IPS DF 6.9 (cell line): ENCODE measurements around the gene IDS.
"Not testable (repeated sequence)": the region's sequence is repeated elsewhere in the genome, so short reads cannot be mapped to it uniquely, and the experiment has no call there.

ENCODE experiments used
- DNase-seq: peaks from one replicate; pipeline ENCODE4 v3.0.0-alpha.2; 2013; ENCODE audit warnings: low read depth, low spot score
- H3K27ac ChIP-seq: one replicate; pipeline ENCODE4 v1.5.1; 2013; ENCODE audit warnings: low read length, control low read depth
- H3K27me3 ChIP-seq: 2 replicates; pipeline ENCODE4 v1.6.1; 2013; ENCODE audit warnings: mild to moderate bottlenecking, low read length; ENCODE audit not compliant: control insufficient read depth, insufficient read depth
- H3K36me3 ChIP-seq: 2 replicates; pipeline ENCODE4 v1.6.1; 2013; ENCODE audit warnings: low read length; ENCODE audit not compliant: control insufficient read depth, insufficient read depth
- H3K4me1 ChIP-seq: 2 replicates; pipeline ENCODE4 v1.6.1; 2013; ENCODE audit warnings: low read length; ENCODE audit not compliant: control insufficient read depth, insufficient read depth
- H3K4me3 ChIP-seq: 2 replicates; pipeline ENCODE4 v1.5.1; 2013; ENCODE audit warnings: mild to moderate bottlenecking, low read length
- H3K9me3 ChIP-seq: 2 replicates; pipeline ENCODE4 v1.6.1; 2013; ENCODE audit warnings: low read length, inconsistent platforms; ENCODE audit not compliant: control insufficient read depth, insufficient read depth
- WGBS: extraction: QIAGEN DNeasy Blood & Tissue Kit; methylation state at CpG from one replicate; pipeline ENCODE4 v1.1.7; 2013; ENCODE audit warnings: mixed read lengths, missing lambda C conversion rate; ENCODE audit not compliant: insufficient read length, insufficient coverage; 5-methylcytosine and 5-hydroxymethylcytosine counted together

IDS gene

GRCh38 chrX:149513825-149514428 is 8.8 kb upstream of the IDS start:
- Histone ChIP-seq H3K4me3 (no peak overlapping the region), H3K27ac (no peak overlapping the region), H3K9me3 (no peaks in the 10 kb centered on the region), H3K27me3 (no peaks in the 10 kb centered on the region), H3K4me1 (no peaks in the 10 kb centered on the region), H3K36me3 (no peaks in the 10 kb centered on the region)
- WGBS: no CpG with 5 or more reads among the region's 9 CpGs
- no peak for DNase-seq

DNA sequence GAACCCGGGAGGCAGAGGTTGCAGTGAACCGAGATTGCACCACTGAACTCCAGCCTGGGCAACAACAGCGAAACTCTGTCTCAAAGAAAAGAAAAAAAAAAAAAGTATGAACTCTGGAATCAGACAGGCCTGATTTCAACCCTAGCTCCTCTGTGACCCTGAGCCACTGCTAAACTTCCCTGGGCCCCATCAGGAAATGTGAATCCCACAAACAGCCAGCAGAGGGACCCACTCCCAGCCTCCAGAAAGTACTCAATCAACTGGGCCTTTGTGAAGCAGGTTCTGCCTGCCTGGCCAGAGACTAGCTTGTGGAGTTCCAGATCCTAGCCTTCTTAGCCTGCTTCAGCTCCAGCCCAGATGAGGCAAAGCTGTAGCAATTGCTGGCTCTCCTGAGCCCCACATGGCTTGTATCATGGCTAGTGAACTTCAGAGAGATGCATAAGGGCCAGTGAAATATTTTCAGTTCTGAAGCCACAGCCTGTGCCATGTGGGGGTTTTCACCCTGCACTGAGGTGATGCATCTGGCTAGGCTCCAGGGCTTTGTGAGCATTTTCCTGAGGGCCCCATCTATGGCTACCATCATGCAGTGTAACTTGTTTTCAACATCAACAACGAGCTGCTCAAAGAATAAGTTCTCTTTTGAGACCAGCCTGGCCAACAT is 7.2 kb upstream of the IDS start:
- no CpG with 5 or more reads among the region's 4 CpGs for WGBS
- no peaks in the 10 kb centered on the region for H3K36me3 ChIP-seq
- no peak overlapping the region for H3K4me3 ChIP-seq
- H3K9me3 ChIP-seq: no peaks in the 10 kb centered on the region
- no peaks in the 10 kb centered on the region for H3K4me1 ChIP-seq
- no peaks in the 10 kb centered on the region for H3K27me3 ChIP-seq
- no peak for DNase-seq
- H3K27ac ChIP-seq: no peak overlapping the region

GRCh38 chrX:149511081-149511480 is 6.0 kb upstream of the IDS start:
- no CpG with 5 or more reads among the region's 5 CpGs for WGBS
- Histone ChIP-seq H3K4me3 (no peak overlapping the region), H3K36me3 (no peaks in the 10 kb centered on the region), H3K27me3 (no peaks in the 10 kb centered on the region), H3K27ac (no peak overlapping the region), H3K4me1 (no peaks in the 10 kb centered on the region), H3K9me3 (no peaks in the 10 kb centered on the region)
- DNase-seq: no peak

DNA sequence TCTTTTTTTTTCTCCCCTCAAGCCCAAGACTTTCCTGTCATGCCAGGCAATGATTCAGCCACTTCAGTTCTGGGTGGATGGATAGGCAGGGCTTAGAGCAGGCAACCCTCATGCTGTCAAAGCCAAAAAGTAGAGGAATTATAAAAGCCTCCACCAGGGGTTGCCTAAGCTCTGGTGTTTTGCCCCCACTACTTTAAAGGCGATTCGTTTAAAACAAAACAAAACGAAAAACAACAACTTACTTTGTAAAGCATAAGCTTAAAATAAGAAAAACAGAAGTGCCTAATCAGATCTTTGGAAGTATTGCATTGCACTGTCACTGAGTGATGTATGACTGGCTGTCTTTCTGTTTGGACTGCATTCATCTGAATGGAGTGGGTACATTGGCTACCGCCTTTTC is 5.3 kb upstream of the IDS start:
- Histone ChIP-seq H3K36me3 (no peaks in the 10 kb centered on the region), H3K9me3 (no peaks in the 10 kb centered on the region), H3K4me1 (no peaks in the 10 kb centered on the region; the same call in 1 of the 2 replicates), H3K27me3 (no peaks in the 10 kb centered on the region), H3K4me3 (no peak overlapping the region), H3K27ac (no peak overlapping the region)
- DNase-seq: no peak
- no CpG with 5 or more reads among the region's 4 CpGs for WGBS

GRCh38 chrX:149508467-149508866 is 3.4 kb upstream of the IDS start:
- no CpG with 5 or more reads among the region's 1 CpG for WGBS
- H3K27ac ChIP-seq: no peak overlapping the region
- no peak overlapping the region for H3K4me3 ChIP-seq
- no peaks in the 10 kb centered on the region for H3K36me3 ChIP-seq
- no peaks in the 10 kb centered on the region for H3K9me3 ChIP-seq
- H3K4me1 ChIP-seq: peaks cover 1% of the 10 kb centered on the region; the same call in 1 of the 2 replicates
- H3K27me3 ChIP-seq: no peaks in the 10 kb centered on the region
- no peak for DNase-seq

GRCh38 chrX:149506349-149506748 is 1.2 kb upstream of the IDS start:
- Histone ChIP-seq H3K27ac (no peak overlapping the region), H3K4me1 (peaks cover 1% of the 10 kb centered on the region; the same call in 1 of the 2 replicates), H3K27me3 (no peaks in the 10 kb centered on the region), H3K9me3 (no peaks in the 10 kb centered on the region), H3K36me3 (no peaks in the 10 kb centered on the region), H3K4me3 (no peak overlapping the region)
- no CpG with 5 or more reads among the region's 2 CpGs for WGBS
- no peak for DNase-seq

- no peaks in the 10 kb centered on the region for H3K9me3 ChIP-seq
- no peak overlapping the region for H3K27ac ChIP-seq
- WGBS: no CpG with 5 or more reads among the region's 9 CpGs
- no peak for DNase-seq
- H3K27me3 ChIP-seq: no peaks in the 10 kb centered on the region
- H3K4me1 ChIP-seq: peaks cover 1% of the 10 kb centered on the region; the same call in 1 of the 2 replicates
- no peak overlapping the region for H3K4me3 ChIP-seq
- no peaks in the 10 kb centered on the region for H3K36me3 ChIP-seq
Observed at GRCh38 chrX:149505671-149506070, 565 bp upstream of the IDS start.

DNA sequence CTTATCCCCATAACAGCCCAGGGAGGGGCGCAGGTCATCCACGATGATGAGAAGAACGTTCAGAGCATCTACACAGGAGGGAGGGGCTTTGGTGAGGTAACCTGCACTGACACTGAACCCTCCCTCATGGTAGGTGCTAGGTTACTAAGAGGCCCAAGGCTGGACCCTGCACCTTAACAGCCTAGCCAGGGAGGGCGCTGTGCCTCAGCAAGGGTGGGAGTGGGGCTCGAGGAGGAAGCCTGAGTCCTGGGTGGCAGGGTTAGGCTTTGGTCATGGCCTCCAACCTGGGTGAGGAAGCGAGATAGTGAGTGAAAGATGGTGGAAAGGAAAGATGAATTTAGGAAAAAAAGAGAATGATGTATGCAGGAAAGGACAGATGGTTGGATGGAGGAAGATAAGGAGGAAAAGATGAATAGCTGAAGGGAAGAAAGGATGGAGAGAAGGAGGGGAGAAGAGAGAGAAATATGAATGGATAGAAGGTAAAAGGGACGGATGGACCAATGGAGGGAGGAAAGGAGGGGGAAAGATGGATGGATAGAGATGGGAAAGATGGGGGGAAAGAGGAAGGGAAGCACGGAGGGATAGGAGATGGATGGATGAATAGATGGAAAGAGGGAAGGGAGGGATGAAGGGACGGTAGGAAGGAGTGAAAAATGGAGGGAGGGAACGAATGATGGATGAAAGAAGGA is 736 bp downstream of the IDS start:
- no peak for DNase-seq
- WGBS: 100% methylated on average over 4 of the region's 10 CpGs
- H3K36me3 ChIP-seq: no peaks in the 10 kb centered on the region

GRCh38 chrX:149503446-149503845 is 1.7 kb downstream of the IDS start:
- not testable (repeated sequence) for H3K36me3 ChIP-seq, DNase-seq, H3K4me1 ChIP-seq, H3K27ac ChIP-seq, H3K27me3 ChIP-seq, H3K4me3 ChIP-seq, H3K9me3 ChIP-seq
- no CpG with 5 or more reads among the region's 10 CpGs for WGBS

More for the DNA sequence above, 736 bp downstream of the IDS start:
- no peak overlapping the region for H3K27ac ChIP-seq
- peaks cover 1% of the 10 kb centered on the region; the same call in 1 of the 2 replicates for H3K4me1 ChIP-seq
- peak overlapping the region; percentile 61; the same call in 1 of the 2 replicates for H3K4me3 ChIP-seq
- H3K9me3 ChIP-seq: no peaks in the 10 kb centered on the region
- no peaks in the 10 kb centered on the region for H3K27me3 ChIP-seq

DNA sequence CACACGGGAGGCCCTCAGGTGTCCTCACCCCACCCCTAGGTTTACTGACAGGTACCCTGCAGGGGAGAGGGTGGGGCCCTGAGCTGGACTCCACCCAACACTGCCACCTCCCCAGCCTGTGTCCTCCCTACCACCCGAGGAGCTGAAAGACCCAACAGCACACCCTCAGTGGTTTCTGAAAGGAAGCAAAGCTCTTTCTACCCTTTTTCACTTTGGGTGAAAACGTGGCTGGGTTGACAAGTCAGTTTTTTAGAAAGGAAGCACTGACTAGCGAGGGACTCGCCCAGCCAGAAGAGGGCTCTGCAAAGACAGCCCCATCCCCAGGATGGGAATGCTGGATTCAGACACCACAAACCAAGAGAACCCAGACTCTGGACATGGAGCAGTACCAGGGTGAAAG is 2.2 kb downstream of the IDS start:
- no CpG with 5 or more reads among the region's 5 CpGs for WGBS
- not testable (repeated sequence) for H3K9me3 ChIP-seq, H3K4me3 ChIP-seq, H3K36me3 ChIP-seq, H3K4me1 ChIP-seq, H3K27ac ChIP-seq, H3K27me3 ChIP-seq, DNase-seq
